Loucy (cell line): ENCODE results near the gene RGPD3.
"Not testable (repeated sequence)": the region's sequence is repeated elsewhere in the genome, so short reads cannot be mapped to it uniquely, and the experiment has no call there.

Experiments used
- H2AFZ ChIP-seq: fragments of 200-600 bp; sonication (generic); 2 replicates; pipeline ENCODE4 v1.6.0; 2016; ENCODE audit warnings: antibody characterized with exemption, mild to moderate bottlenecking, low read length, moderate library complexity
- H3F3A ChIP-seq: fragments of 200-600 bp; 2 replicates; pipeline ENCODE4 v1.6.0; 2016; ENCODE audit warnings: antibody characterized with exemption, low read depth, mild to moderate bottlenecking
- H3K27me3 ChIP-seq: fragments of 200-600 bp; sonication (generic); 2 replicates; pipeline ENCODE4 v1.6.1; 2014; ENCODE audit warnings: low read length, mild to moderate bottlenecking; ENCODE audit not compliant: insufficient read depth, poor library complexity, severe bottlenecking
- H3K36me3 ChIP-seq: fragments of 200-600 bp; sonication (generic); 2 replicates; pipeline ENCODE4 v1.6.1; 2016; ENCODE audit warnings: low read length; ENCODE audit not compliant: insufficient read depth
- H3K4me1 ChIP-seq: fragments of 200-600 bp; sonication (generic); 2 replicates; pipeline ENCODE4 v1.5.1; 2014; ENCODE audit warnings: low read length, mild to moderate bottlenecking; ENCODE audit not compliant: insufficient read depth, poor library complexity, severe bottlenecking
- H3K4me2 ChIP-seq: fragments of 200-600 bp; sonication (generic); 2 replicates; pipeline ENCODE4 v1.6.0; 2014; ENCODE audit warnings: antibody characterized with exemption, low read length, low read depth, mild to moderate bottlenecking; ENCODE audit not compliant: poor library complexity, severe bottlenecking
- H3K4me3 ChIP-seq: fragments of 200-600 bp; sonication (generic); 2 replicates; pipeline ENCODE4 v1.5.1; 2014; ENCODE audit warnings: low read length, mild to moderate bottlenecking, mixed read lengths; ENCODE audit not compliant: poor library complexity, severe bottlenecking
- H3K79me2 ChIP-seq: fragments of 200-600 bp; sonication (generic); 2 replicates; pipeline ENCODE4 v1.6.1; 2014; ENCODE audit warnings: low read length; ENCODE audit not compliant: insufficient read depth
- H3K9ac ChIP-seq: fragments of 200-600 bp; sonication (generic); 2 replicates; pipeline ENCODE4 v1.6.0; 2014; ENCODE audit warnings: mild to moderate bottlenecking, low read depth, low read length, moderate library complexity; ENCODE audit not compliant: poor library complexity, severe bottlenecking
- H3K9me2 ChIP-seq: fragments of 200-600 bp; sonication (generic); replicated peaks from 2 replicates; pipeline ENCODE4 v1.6.1; 2016; ENCODE audit warnings: low read depth, low read length, mixed read lengths
- H3K9me3 ChIP-seq: fragments of 200-600 bp; sonication (generic); 2 replicates; pipeline ENCODE4 v1.6.1; 2014; ENCODE audit warnings: mild to moderate bottlenecking, antibody characterized with exemption, low read length, low read depth; ENCODE audit not compliant: insufficient read depth
- H4K20me1 ChIP-seq: fragments of 200-600 bp; sonication (generic); 2 replicates; pipeline ENCODE4 v1.6.0; 2014; ENCODE audit warnings: antibody characterized with exemption, low read length, mild to moderate bottlenecking; ENCODE audit not compliant: insufficient read depth, poor library complexity, severe bottlenecking
- EZH2phosphoT487 ChIP-seq: fragments of 200-600 bp; IDR thresholded peaks from 2 replicates; pipeline ENCODE4 v1.6.1; 2018; ENCODE audit warnings: antibody characterized with exemption, mild to moderate bottlenecking, moderate library complexity, borderline replicate concordance
- TF ChIP-seq, protein P1 (sequence below): fragments of 200-600 bp; sonication (generic); conservative IDR thresholded peaks from 2 replicates; pipeline ENCODE4 v1.5.1; 2014; ENCODE audit warnings: mild to moderate bottlenecking, antibody characterized with exemption, low read length

Gene RGPD3

DNA sequence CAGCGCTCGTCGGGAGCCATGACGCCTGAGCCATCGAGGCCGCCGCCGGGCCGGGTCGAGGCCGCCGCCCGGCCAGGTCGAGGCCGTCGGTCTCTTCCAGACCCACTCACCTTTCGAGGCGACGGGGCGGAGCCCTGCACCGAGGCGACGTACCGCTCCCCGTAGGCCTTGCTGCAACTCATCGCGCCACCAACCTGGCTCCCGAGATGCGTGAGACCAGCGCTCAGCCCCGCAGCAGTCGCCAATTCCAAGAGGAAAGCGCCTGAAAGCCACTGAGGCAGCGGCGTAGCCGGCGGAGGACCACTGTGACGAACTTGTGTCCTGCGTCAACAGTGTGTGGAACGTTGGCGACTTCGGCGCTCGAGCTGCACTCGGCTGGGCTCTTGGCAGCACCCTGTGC lies at the start of gene RGPD3:
TSS of gene RGPD3 (minus strand) at position 307 of the 400 bp plus-strand sequence. CDS start at position 182, 125 bp downstream.
- H2AFZ ChIP-seq, H3K9me3 ChIP-seq, H3K36me3 ChIP-seq, H3K4me1 ChIP-seq, H3K4me2 ChIP-seq, H3K79me2 ChIP-seq, H3K4me3 ChIP-seq, H3K9me2 ChIP-seq, H3K27me3 ChIP-seq, H4K20me1 ChIP-seq, H3F3A ChIP-seq, H3K9ac ChIP-seq: not testable (repeated sequence)

GRCh38 chr2:106517329-106517728 lies 49.1 kb upstream of the RGPD3 start:
- Histone ChIP-seq H3K4me2 (no peak overlapping the region), H3F3A (no peaks in the 10 kb centered on the region), H3K36me3 (no peaks in the 10 kb centered on the region), H2AFZ (no peak overlapping the region), H3K9ac (no peak overlapping the region), H3K4me3 (no peak overlapping the region), H3K9me2 (no peaks in the 10 kb centered on the region), H3K9me3 (no peaks in the 10 kb centered on the region), H3K27me3 (no peaks in the 10 kb centered on the region), H4K20me1 (no peaks in the 10 kb centered on the region), H3K79me2 (no peaks in the 10 kb centered on the region), H3K4me1 (no peaks in the 10 kb centered on the region)
- TF ChIP-seq, protein P1, sequence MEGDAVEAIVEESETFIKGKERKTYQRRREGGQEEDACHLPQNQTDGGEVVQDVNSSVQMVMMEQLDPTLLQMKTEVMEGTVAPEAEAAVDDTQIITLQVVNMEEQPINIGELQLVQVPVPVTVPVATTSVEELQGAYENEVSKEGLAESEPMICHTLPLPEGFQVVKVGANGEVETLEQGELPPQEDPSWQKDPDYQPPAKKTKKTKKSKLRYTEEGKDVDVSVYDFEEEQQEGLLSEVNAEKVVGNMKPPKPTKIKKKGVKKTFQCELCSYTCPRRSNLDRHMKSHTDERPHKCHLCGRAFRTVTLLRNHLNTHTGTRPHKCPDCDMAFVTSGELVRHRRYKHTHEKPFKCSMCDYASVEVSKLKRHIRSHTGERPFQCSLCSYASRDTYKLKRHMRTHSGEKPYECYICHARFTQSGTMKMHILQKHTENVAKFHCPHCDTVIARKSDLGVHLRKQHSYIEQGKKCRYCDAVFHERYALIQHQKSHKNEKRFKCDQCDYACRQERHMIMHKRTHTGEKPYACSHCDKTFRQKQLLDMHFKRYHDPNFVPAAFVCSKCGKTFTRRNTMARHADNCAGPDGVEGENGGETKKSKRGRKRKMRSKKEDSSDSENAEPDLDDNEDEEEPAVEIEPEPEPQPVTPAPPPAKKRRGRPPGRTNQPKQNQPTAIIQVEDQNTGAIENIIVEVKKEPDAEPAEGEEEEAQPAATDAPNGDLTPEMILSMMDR: no peak
- TF ChIP-seq EZH2phosphoT487: no peak

- Histone ChIP-seq H3F3A (no peaks in the 10 kb centered on the region), H2AFZ (no peak overlapping the region), H3K9me3 (no peaks in the 10 kb centered on the region), H3K4me1 (no peaks in the 10 kb centered on the region), H3K4me3 (no peak overlapping the region), H4K20me1 (no peaks in the 10 kb centered on the region), H3K79me2 (no peaks in the 10 kb centered on the region), H3K27me3 (no peaks in the 10 kb centered on the region), H3K9me2 (no peaks in the 10 kb centered on the region), H3K4me2 (no peak overlapping the region), H3K9ac (no peak overlapping the region), H3K36me3 (no peaks in the 10 kb centered on the region)
- TF ChIP-seq, protein P1: no peak
- no peak for TF ChIP-seq EZH2phosphoT487
These were observed 48.7 kb upstream of the RGPD3 start for GRCh38 chr2:106516864-106517263.

DNA sequence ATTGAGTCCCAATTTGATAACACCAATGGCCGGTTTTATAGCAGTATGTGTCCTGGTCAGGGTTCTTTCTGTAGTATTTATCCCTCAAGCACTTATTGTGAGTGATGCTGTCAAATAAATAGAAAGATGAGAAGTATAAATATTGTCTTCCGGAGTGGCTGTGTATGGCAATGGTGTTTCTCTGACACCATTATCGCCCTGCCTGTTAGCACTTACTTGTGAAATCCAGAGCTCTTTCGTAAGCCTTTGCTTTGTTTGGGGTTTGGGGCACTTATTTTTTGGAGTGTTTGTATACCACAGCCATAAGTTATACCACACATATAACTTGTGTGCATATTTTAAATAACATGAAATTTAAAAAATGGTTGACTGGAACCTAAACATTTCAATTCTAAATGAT lies 48.2 kb upstream of the RGPD3 start:
- Histone ChIP-seq H3K27me3 (no peaks in the 10 kb centered on the region), H3F3A (no peaks in the 10 kb centered on the region), H3K9ac (no peak overlapping the region), H3K4me3 (no peak overlapping the region), H4K20me1 (no peaks in the 10 kb centered on the region), H3K9me3 (no peaks in the 10 kb centered on the region), H3K36me3 (no peaks in the 10 kb centered on the region), H3K4me2 (no peak overlapping the region), H3K4me1 (no peaks in the 10 kb centered on the region), H3K79me2 (no peaks in the 10 kb centered on the region), H3K9me2 (no peaks in the 10 kb centered on the region), H2AFZ (no peak overlapping the region)
- TF ChIP-seq EZH2phosphoT487: no peak
- TF ChIP-seq, protein P1: no peak

GRCh38 chr2:106514827-106515226 lies 46.6 kb upstream of the RGPD3 start:
- not testable (repeated sequence) for H3K4me2 ChIP-seq, H3K27me3 ChIP-seq, H3K79me2 ChIP-seq, H3K36me3 ChIP-seq, H3K4me1 ChIP-seq, H3K9ac ChIP-seq, H3K4me3 ChIP-seq, H3K9me3 ChIP-seq, H3K9me2 ChIP-seq, H3F3A ChIP-seq, H4K20me1 ChIP-seq
- H2AFZ ChIP-seq: peak overlapping the region; percentile 56; the same call in 1 of the 2 replicates
